Uterus (tissue), 4 donors: ENCODE measurements around the gene CEP164. TPM values are rescaled to one million over a fixed set of nuclear protein-coding genes. Genes with fewer than 3 reads are reported as not detected.

Experiments
- DNase-seq, 2 donors: peaks; one replicate each; pipeline ENCODE4 v3.0.0-alpha.2; 2019 to 2020
- H3K27ac ChIP-seq, 2 donors: fragments of 200-600 bp; sonication (generic); 1 replicate in 1 of 2; 2 replicates in 1 of 2; pipeline ENCODE4 v1.5.1; 2016 to 2018
- H3K27me3 ChIP-seq, 2 donors: fragments of 200-600 bp; sonication (generic); one replicate each; pipeline ENCODE4 v1.5.1; 2018 to 2019; ENCODE audit warnings: control low read depth in 1 of 2
- H3K36me3 ChIP-seq, 2 donors: fragments of 200-600 bp; sonication (generic); one replicate each; pipeline ENCODE4 v1.5.1; 2019; ENCODE audit warnings: control low read depth in 1 of 2
- H3K4me1 ChIP-seq, 2 donors: fragments of 200-600 bp; sonication (generic); one replicate each; pipeline ENCODE4 v1.5.1; 2018 to 2019; ENCODE audit warnings: control low read depth in 1 of 2
- H3K4me3 ChIP-seq, 2 donors: fragments of 200-600 bp; sonication (generic); 1 replicate in 1 of 2; 2 replicates in 1 of 2; pipeline ENCODE4 v1.5.1; 2018 to 2019; ENCODE audit warnings: mild to moderate bottlenecking in 1 of 2
- H3K9me3 ChIP-seq, 2 donors: fragments of 200-600 bp; sonication (generic); one replicate each; pipeline ENCODE4 v1.5.1; 2019; ENCODE audit warnings: control low read depth in 1 of 2
- POLR2A ChIP-seq, 2 donors: fragments of 450-650 bp; IDR thresholded peaks; one replicate each; pipeline ENCODE4 v1.6.1; 2016; ENCODE audit warnings: antibody characterized with exemption in 2 of 2, mild to moderate bottlenecking in 1 of 2, moderate library complexity in 1 of 2
- intact Hi-C: fragments of 100-400 bp; cut with DNase I; formaldehyde crosslinking; loops from one replicate; pipeline ENCODE4 v1.15.1; 2023; ENCODE audit warnings: low total_unique reads
- total RNA-seq, 4 donors: library from RNA; depleted of rRNA in 3 of 4; stranded (reverse); fragments of >200 nt in 3 of 4; gene quantifications; one replicate each; pipeline versions ENCODE4 v1.1.0 to v1.2.4, GENCODE V29; 2014 to 2023
- TF ChIP-seq, protein P1 (sequence below), 4 experiments: fragments of 200-600 bp in 2 of 4; fragments of 450-650 bp in 2 of 4; sonication (generic) in 2 of 4; IDR thresholded peaks; one replicate each; pipeline ENCODE4 v1.5.1; 2016 to 2019; ENCODE audit warnings: antibody characterized with exemption in 4 of 4, mild to moderate bottlenecking in 2 of 4, moderate library complexity in 1 of 4
- donor health status: DM: yes; HTN: yes; CAD: no.

The CEP164 gene
- total RNA-seq, 4 donors from 2014 or later: 16.4 to 64.2 (median 46.1) TPM

- intact Hi-C loops: no loop called here
- TF ChIP-seq POLR2A (IDR thresholded peaks at IDR 0.05): no peak
- TF ChIP-seq, protein P1, sequence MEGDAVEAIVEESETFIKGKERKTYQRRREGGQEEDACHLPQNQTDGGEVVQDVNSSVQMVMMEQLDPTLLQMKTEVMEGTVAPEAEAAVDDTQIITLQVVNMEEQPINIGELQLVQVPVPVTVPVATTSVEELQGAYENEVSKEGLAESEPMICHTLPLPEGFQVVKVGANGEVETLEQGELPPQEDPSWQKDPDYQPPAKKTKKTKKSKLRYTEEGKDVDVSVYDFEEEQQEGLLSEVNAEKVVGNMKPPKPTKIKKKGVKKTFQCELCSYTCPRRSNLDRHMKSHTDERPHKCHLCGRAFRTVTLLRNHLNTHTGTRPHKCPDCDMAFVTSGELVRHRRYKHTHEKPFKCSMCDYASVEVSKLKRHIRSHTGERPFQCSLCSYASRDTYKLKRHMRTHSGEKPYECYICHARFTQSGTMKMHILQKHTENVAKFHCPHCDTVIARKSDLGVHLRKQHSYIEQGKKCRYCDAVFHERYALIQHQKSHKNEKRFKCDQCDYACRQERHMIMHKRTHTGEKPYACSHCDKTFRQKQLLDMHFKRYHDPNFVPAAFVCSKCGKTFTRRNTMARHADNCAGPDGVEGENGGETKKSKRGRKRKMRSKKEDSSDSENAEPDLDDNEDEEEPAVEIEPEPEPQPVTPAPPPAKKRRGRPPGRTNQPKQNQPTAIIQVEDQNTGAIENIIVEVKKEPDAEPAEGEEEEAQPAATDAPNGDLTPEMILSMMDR (IDR thresholded peaks at IDR 0.05): no peak
- no peak for DNase-seq
- no peaks in the 10 kb centered on the region for H3K4me1 ChIP-seq
- no peak overlapping the region for H3K4me3 ChIP-seq
- no peaks in the 10 kb centered on the region for H3K36me3 ChIP-seq
- no peaks in the 10 kb centered on the region for H3K27me3 ChIP-seq
- no peak overlapping the region for H3K27ac ChIP-seq
- peaks cover 0 to 3% of the 10 kb centered on the region in 2 donors for H3K9me3 ChIP-seq
These were observed 79.4 kb downstream of the CEP164 start for GRCh38 chr11:117407016-117407415.

- Histone ChIP-seq H3K4me1 (no peaks in the 10 kb centered on the region), H3K27ac (no peak overlapping the region), H3K36me3 (no peaks in the 10 kb centered on the region), H3K27me3 (no peaks in the 10 kb centered on the region), H3K9me3 (peaks cover 0 to 3% of the 10 kb centered on the region in 2 donors), H3K4me3 (no peak overlapping the region)
- TF ChIP-seq POLR2A (IDR thresholded peaks at IDR 0.05): no peak
- TF ChIP-seq, protein P1 (IDR thresholded peaks at IDR 0.05): no peak
- intact Hi-C loops: no loop called here
- DNase-seq: no peak
These were observed 80.7 kb downstream of the CEP164 start for GRCh38 chr11:117408356-117408755.

DNA sequence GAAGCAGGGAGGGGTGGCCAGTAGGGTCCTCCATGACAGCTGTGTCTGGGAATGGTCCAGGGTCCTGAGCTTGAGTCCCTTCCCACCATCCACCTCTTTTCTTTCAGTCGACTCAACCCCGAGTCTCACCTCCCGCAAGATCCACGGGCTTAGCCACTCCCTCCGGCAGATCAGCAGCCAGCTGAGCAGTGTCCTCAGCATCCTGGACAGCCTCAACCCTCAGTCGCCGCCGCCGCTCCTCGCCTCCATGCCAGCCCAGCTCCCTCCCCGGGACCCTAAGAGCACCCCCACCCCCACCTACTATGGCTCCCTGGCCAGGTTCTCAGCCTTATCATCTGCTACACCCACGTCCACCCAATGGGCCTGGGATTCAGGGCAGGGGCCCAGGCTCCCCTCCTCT lies 81.9 kb downstream of the CEP164 start:
- Histone ChIP-seq H3K36me3 (no peaks in the 10 kb centered on the region), H3K27me3 (no peaks in the 10 kb centered on the region), H3K27ac (no peak overlapping the region), H3K9me3 (peaks cover 0 to 3% of the 10 kb centered on the region in 2 donors), H3K4me3 (no peak overlapping the region), H3K4me1 (no peaks in the 10 kb centered on the region)
- intact Hi-C loops: no loop called here
- no peak for DNase-seq
- TF ChIP-seq, protein P1 (IDR thresholded peaks at IDR 0.05): no peak

DNA sequence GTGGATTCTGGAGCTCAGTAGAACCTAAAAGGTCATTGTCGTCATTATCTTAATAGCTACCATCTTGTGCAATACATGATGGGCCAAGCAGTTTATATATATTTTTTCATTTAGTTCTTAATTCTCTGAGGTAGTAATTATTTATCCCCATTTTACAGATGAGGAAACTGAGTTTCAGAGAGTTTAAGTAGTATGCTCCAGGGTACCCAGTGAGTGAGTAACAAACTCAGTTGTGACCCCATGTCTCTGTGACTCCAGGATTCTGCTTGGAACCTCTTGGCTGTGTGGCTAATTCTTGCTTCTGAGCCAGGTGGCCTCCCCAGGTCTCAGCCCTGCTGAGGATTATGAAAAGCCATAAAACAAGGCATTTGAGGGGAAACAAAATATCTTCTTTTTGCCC lies 82.6 kb downstream of the CEP164 start:
- DNase-seq: no peak
- TF ChIP-seq, protein P1 (IDR thresholded peaks at IDR 0.05): no peak
- no peak for TF ChIP-seq POLR2A (IDR thresholded peaks at IDR 0.05)
- Histone ChIP-seq H3K4me3 (no peak overlapping the region), H3K36me3 (no peaks in the 10 kb centered on the region), H3K27ac (no peak overlapping the region), H3K9me3 (peaks cover 0 to 3% of the 10 kb centered on the region in 2 donors), H3K27me3 (no peaks in the 10 kb centered on the region), H3K4me1 (no peaks in the 10 kb centered on the region)
- intact Hi-C loops: loop anchor here (10.0 kb wide), 1 partner anchor 645 kb away; no protein-coding TSS in a partner anchor

DNA sequence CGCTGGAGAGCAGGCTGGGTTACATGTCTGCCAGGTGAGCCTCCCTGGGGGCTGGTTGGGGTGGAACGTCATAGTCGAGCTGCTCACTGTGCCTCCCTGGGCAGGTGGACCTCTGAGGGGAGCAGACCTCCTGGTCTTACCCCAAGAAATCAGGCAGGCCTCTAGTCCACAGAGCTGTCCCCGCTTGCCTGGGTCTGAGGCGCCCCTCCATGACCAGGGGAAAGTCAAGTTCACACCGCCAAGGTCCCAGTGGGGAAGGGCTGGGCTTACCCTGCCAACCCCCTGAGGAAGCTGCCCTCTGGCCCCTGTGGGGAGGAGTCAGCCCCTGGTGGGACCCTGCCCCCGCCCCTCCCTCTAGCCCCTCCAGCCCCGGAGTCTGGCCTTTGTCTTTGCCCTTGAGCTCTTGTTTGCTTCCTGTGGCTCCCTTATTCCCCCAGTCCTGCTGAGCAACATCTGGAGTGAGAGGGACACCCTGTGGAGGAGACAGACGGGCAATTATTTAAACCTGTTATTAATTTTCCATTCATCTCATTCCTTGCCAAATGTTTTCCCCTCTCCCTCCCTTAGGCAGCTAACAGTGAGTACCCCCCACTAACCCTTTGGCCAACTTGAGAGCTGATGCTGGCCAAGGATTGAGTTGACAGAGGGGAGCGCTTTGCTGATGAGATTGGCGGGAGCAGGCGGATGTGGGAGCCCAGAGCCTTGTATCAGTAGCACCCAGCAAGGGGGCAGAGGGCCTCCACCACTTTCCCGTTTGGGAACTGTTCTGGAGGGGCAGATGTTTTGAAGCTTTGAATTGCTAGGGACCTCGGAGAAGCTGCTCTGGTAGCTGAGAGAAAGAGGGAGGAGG lies 83.4 kb downstream of the CEP164 start:
- Histone ChIP-seq H3K4me1 (no peaks in the 10 kb centered on the region), H3K27ac (no peak overlapping the region), H3K9me3 (no peaks in the 10 kb centered on the region), H3K27me3 (no peaks in the 10 kb centered on the region), H3K36me3 (no peaks in the 10 kb centered on the region), H3K4me3 (no peak overlapping the region)
- no peak for TF ChIP-seq POLR2A (IDR thresholded peaks at IDR 0.05)
- TF ChIP-seq, protein P1 (IDR thresholded peaks at IDR 0.05): no peak
- DNase-seq: no peak
- intact Hi-C loops: loop anchor here (10.0 kb wide), 1 partner anchor 644 kb away; no protein-coding TSS in a partner anchor
